Measurements from ENCODE around the gene TESK2. TPM values are rescaled to one million over a fixed set of nuclear protein-coding genes. Genes with fewer than 3 reads are reported as not detected.

The TESK2 gene
- total and polyA plus RNA-seq, 2 of the 8 experiments (the other 6 are each of a cell fraction or from before 2014, with no cell fraction given) = 10.8 to 12.6 TPM

DNA sequence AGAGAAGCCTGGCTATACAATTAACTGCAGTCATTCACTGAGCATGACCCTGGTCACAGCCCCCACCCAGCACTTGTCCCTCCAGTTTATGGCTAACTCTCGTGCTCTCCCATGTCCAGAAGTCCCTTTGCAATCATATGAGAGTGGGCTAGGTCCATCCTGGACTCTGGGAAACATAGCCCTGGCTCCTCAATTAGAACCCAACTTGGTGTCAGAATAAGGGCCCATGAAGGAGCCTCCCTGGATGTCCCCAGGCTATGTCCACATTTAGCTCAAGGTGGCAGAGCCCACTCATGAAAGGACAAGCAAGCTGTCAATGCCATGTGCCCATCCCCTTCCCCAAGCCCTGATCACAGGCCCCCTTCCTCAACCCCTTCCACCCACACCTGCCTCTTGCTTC is 191.7 kb downstream of the TESK2 start:
- H3K9ac ChIP-seq (replicated peaks in 1 of 4; ENCODE audit: extremely low read depth in 1 of 4, low read depth in 3 of 4, low read length in 3 of 4) = no peak overlapping the region
- no peak overlapping the region for H3K4ac ChIP-seq (replicated peaks; ENCODE audit: insufficient read length, low read depth, low read length)
- H2BK120ac ChIP-seq (replicated peaks; ENCODE audit: low read depth, low read length) = no peak overlapping the region
- no peaks in the 10 kb centered on the region for H3K79me1 ChIP-seq (ENCODE audit: low read depth, low read length)
- H3K56ac ChIP-seq (replicated peaks; ENCODE audit: insufficient read length, low read depth, low read length) = no peak overlapping the region
- H4K5ac ChIP-seq (ENCODE audit: insufficient read length, low read depth, low read length) = no peak overlapping the region
- H4K20me1 ChIP-seq (replicated peaks in 1 of 2; ENCODE audit: control insufficient read depth in 1 of 2, insufficient read depth in 2 of 2, low read length in 2 of 2) = no peaks in the 10 kb centered on the region
- no peak overlapping the region for H2AFZ ChIP-seq (ENCODE audit: low read length)
- ChIA-PET CTCF (ENCODE audit: partially characterized antibody) (interaction anchor here (0.8 to 19.1 kb wide), 25 partner anchors 15 to 506 kb away, joined by 3 to 424 read pairs (median 4); partner anchors contain the start of genes HECTD3, UROD and ZSWIM5), POLR2A (ENCODE audit: partially characterized antibody) (interaction anchor here (1.2 to 2.2 kb wide), 5 partner anchors 29 to 480 kb away, joined by 3 to 8 read pairs (median 6); partner anchors contain the start of genes MUTYH, TOE1 and ZSWIM5)
- no peaks in the 10 kb centered on the region for H3K27me3 ChIP-seq (replicated peaks in 1 of 4; ENCODE audit: control insufficient read depth in 3 of 4, extremely low read depth in 1 of 4, insufficient read depth in 3 of 4, low read length in 3 of 4)
- H2BK5ac ChIP-seq (ENCODE audit: low read depth, low read length) = no peak overlapping the region
- no peak overlapping the region for H3K14ac ChIP-seq (ENCODE audit: insufficient read length)
- no peak overlapping the region for H3K18ac ChIP-seq (ENCODE audit: extremely low read depth, low read length)
- peaks cover 0 to 5% (median 2%) of the 10 kb centered on the region in 4 experiments; a peak in 5 of 7 replicates for H3K4me1 ChIP-seq (replicated peaks in 1 of 4; ENCODE audit: control insufficient read depth in 3 of 4, insufficient read depth in 4 of 4, low read length in 3 of 4)
- H3K23me2 ChIP-seq (ENCODE audit: low read depth, low read length) = peaks cover 2% of the 10 kb centered on the region
- TF ChIP-seq CBX5 (IDR thresholded peaks at IDR 0.05; ENCODE audit: low read depth, low read length) = no peak
- TF ChIP-seq, protein P1, sequence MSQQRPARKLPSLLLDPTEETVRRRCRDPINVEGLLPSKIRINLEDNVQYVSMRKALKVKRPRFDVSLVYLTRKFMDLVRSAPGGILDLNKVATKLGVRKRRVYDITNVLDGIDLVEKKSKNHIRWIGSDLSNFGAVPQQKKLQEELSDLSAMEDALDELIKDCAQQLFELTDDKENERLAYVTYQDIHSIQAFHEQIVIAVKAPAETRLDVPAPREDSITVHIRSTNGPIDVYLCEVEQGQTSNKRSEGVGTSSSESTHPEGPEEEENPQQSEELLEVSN (IDR thresholded peaks at IDR 0.05) = no peak
- TF ChIP-seq TAF1 (IDR thresholded peaks at IDR 0.05; ENCODE audit: low read depth, low read length) = no peak
- TF ChIP-seq SUZ12 (IDR thresholded peaks at IDR 0.05; ENCODE audit: low read length) = no peak
- TF ChIP-seq SIX5 (IDR thresholded peaks at IDR 0.05; ENCODE audit: low read depth, low read length) = no peak
- no peak for TF ChIP-seq YY1 (IDR thresholded peaks at IDR 0.05; ENCODE audit: low read depth, low read length)
- H3K4me2 ChIP-seq (ENCODE audit: insufficient read depth in 1 of 2, low read depth in 2 of 2, low read length in 2 of 2) = no peak overlapping the region
- no peak overlapping the region for H2AK5ac ChIP-seq (ENCODE audit: low read depth, low read length)
- no peaks in the 10 kb centered on the region for H3K79me2 ChIP-seq (ENCODE audit: control insufficient read depth in 1 of 2, insufficient read depth in 2 of 2, low read length in 2 of 2)
- no peaks in the 10 kb centered on the region for H3K36me3 ChIP-seq (ENCODE audit: control insufficient read depth in 2 of 4, insufficient read depth in 4 of 4, low read length in 3 of 4)
- no peak overlapping the region for H3K23ac ChIP-seq (ENCODE audit: insufficient read length)
- H3K27ac ChIP-seq (ENCODE audit: low read depth, low read length) = no peak overlapping the region
- no peak overlapping the region for H2BK20ac ChIP-seq (ENCODE audit: low read length)
- H4K8ac ChIP-seq (ENCODE audit: extremely low read depth, insufficient read depth, low read length) = no peak overlapping the region; the same call in 1 of the 2 replicates
- H4K91ac ChIP-seq (replicated peaks; ENCODE audit: insufficient read length, low read length) = no peak overlapping the region
- H3K9me3 ChIP-seq (ENCODE audit: insufficient read depth in 2 of 2, low read depth in 1 of 2, low read length in 1 of 2) = no peaks in the 10 kb centered on the region
- no peak overlapping the region for H3K4me3 ChIP-seq (ENCODE audit: extremely low read depth in 1 of 4, insufficient read depth in 2 of 4, low read depth in 3 of 4, low read length in 4 of 4)
- DNase-seq (ENCODE audit: low read depth in 1 of 2, low spot score in 2 of 2) (peak in 1 of 2 experiments; percentile 28), FAIRE-seq (no peak)
- H2BK15ac ChIP-seq (ENCODE audit: low read length) = no peak overlapping the region
- WGBS, 2 experiments (ENCODE audit: extremely low coverage in 1 of 2, insufficient coverage in 1 of 2, insufficient read length in 1 of 2, insufficient replicate concordance in 2 of 2, low coverage in 1 of 2, low lambda C conversion rate in 2 of 2, missing lambda C conversion rate in 1 of 2) = 94% methylated on average over 1 of the region's 1 CpG; no CpG with 5 or more reads in 1 of the 2 experiments
- no peak overlapping the region for H2BK12ac ChIP-seq (ENCODE audit: low read depth, low read length)
